ENCODE data around the gene OR13G1. TPM values are rescaled to one million over a fixed set of nuclear protein-coding genes. Genes with fewer than 3 reads are reported as not detected.

The OR13G1 gene
- total RNA-seq, 1 donor from 2014 or later = not detected

- TF ChIP-seq CTCF (IDR thresholded peaks at IDR 0.05; ENCODE audit: unreplicated experiment) = no peak
- Mint-ChIP-seq H3K9me3 (ENCODE audit: low read depth) (peaks cover 6% of the 10 kb centered on the region), H3K27me3 (peaks cover 29% of the 10 kb centered on the region), H3K4me1 (ENCODE audit: low read depth) (peaks cover 2% of the 10 kb centered on the region), H3K27ac (no peak overlapping the region), H3K36me3 (ENCODE audit: insufficient read depth) (no peaks in the 10 kb centered on the region), H3K4me3 (ENCODE audit: low read depth) (no peak overlapping the region)
- DNase-seq (ENCODE audit: low spot score, unreplicated experiment) = no peak
Observed at GRCh38 chr1:247638011-247638410, 41.5 kb downstream of the OR13G1 start.

GRCh38 chr1:247627951-247628350, 51.6 kb downstream of the OR13G1 start:
- no peak overlapping the region for H3K27ac Mint-ChIP-seq
- no peaks in the 10 kb centered on the region for H3K27me3 Mint-ChIP-seq
- no peak for DNase-seq (ENCODE audit: low spot score, unreplicated experiment)
- H3K4me3 Mint-ChIP-seq (ENCODE audit: low read depth) = no peak overlapping the region
- H3K4me1 Mint-ChIP-seq (ENCODE audit: low read depth) = no peaks in the 10 kb centered on the region
- H3K36me3 Mint-ChIP-seq (ENCODE audit: insufficient read depth) = no peaks in the 10 kb centered on the region
- peaks cover 11% of the 10 kb centered on the region for H3K9me3 Mint-ChIP-seq (ENCODE audit: low read depth)
- no peak for TF ChIP-seq CTCF (IDR thresholded peaks at IDR 0.05; ENCODE audit: unreplicated experiment)

Other genes starting within 250 kb of the OR13G1 start
- not detected in 2 replicates for gene OR2B11, start 221.6 kb downstream of the OR13G1 start, total RNA-seq
- gene OR2C3, start 143.3 kb downstream of the OR13G1 start, total RNA-seq = not detected in 2 replicates
- not detected in 2 replicates for gene GCSAML, start 130.6 kb downstream of the OR13G1 start, total RNA-seq
- gene OR2G2, start 91.4 kb downstream of the OR13G1 start, total RNA-seq = not detected in 2 replicates
- gene OR2G3, start 74.2 kb downstream of the OR13G1 start, total RNA-seq = not detected in 2 replicates
- gene OR6F1, start 36.9 kb upstream of the OR13G1 start, total RNA-seq = not detected in 2 replicates
- gene OR14K1, start 58.9 kb upstream of the OR13G1 start, total RNA-seq = 0.33 TPM in 1 of 2 replicates, not detected in the other
- not detected in 2 replicates for gene OR14A2, start 68.4 kb upstream of the OR13G1 start, total RNA-seq
- not detected in 2 replicates for gene OR1C1, start 80.8 kb upstream of the OR13G1 start, total RNA-seq
- not detected in 2 replicates for gene OR14A16, start 144.4 kb upstream of the OR13G1 start, total RNA-seq
- gene OR11L1, start 162.2 kb upstream of the OR13G1 start, total RNA-seq = not detected in 2 replicates
- gene TRIM58, start 177.4 kb upstream of the OR13G1 start, total RNA-seq = 1.1 and 1.2 TPM in 2 replicates
- 0.31 TPM in 1 of 2 replicates, not detected in the other for gene OR2W3, start 215.8 kb upstream of the OR13G1 start, total RNA-seq
- not detected in 2 replicates for gene OR2T8, start 240.5 kb upstream of the OR13G1 start, total RNA-seq
- gene OR2AJ1, start 245.2 kb upstream of the OR13G1 start, total RNA-seq = not detected in 2 replicates